Measurements from ENCODE around the gene CCBE1. TPM values are rescaled to one million over a fixed set of nuclear protein-coding genes. Genes with fewer than 3 reads are reported as not detected.
A peak's percentile ranks its signal among the peaks of the same experiment; 100 is the strongest.

The CCBE1 gene
- total and polyA plus RNA-seq, 2 of the 4 experiments (the other 2 are of a cell fraction): 64.8 to 148 TPM

DNA sequence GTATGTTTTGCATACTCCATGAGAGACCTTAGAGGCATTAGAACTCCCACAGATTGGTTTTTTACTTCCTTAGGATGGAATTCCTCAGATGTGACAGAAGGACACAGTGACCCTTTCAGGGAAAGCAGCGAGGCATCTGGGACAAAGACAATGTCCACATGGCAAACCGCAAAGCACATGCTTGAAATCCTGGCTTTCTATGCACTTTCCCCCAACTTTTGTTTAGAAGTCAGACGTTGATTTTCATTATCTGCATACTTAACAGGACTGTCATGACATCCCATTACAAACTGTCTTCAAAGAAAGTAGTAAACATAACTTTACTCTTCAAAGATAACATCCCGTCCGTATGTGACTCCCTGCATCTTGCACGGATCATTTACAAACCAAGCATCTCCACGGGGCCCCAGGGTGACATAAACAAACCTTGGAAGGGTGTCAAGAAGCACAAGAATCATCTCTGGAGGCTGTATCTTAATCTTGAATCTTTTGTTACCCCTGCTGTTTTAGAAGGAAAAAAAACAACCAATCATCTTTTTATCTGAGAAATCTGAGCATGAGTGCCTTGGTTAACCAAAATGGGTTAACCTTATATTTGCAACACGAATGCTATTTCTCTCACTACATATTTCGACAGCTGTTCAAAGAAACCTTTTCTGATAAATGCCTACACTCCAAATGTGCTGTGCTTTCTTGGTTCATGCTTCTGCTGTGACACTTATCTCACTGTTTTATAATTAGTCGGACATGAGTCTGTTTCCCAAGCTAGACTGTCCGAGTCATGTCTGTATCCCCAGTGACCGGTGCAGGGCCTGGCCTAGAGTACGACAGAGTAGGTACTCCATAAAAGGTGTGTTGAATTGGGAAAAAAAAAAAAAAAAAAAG lies 90.8 kb downstream of the CCBE1 start:
- H3K4me1 ChIP-seq (ENCODE audit: control insufficient read depth, insufficient read depth, low read length): peaks cover 23% of the 10 kb centered on the region
- H2BK120ac ChIP-seq (ENCODE audit: low read depth, low read length): peak overlapping the region; percentile 74
- intact Hi-C loops (cut with micrococcal nuclease) (loop anchor here (5.0 to 10.0 kb wide), 2 partner anchors 122 to 149 kb away; no protein-coding TSS in a partner anchor), dilution Hi-C loops (cut with HindIII; ENCODE audit: low sequenced_read_pairs, unreplicated experiment) (no loop called here), in situ Hi-C loops (cut with MboI; ENCODE audit: low sequenced_read_pairs) (no loop called here)
- peaks cover 18% of the 10 kb centered on the region; the same call in 1 of the 2 replicates for H4K20me1 ChIP-seq (ENCODE audit: insufficient read depth, low read length)
- peak; percentile 81 for ATAC-seq (ENCODE audit: low read depth)
- H4K5ac ChIP-seq (ENCODE audit: low read depth, low read length): peak overlapping the region; percentile 60; the same call in 1 of the 2 replicates
- CTCF ChIA-PET: interaction anchor here (0.8 to 1.2 kb wide), 2 partner anchors 91 to 187 kb away, joined by 3 to 8 read pairs; partner anchors contain the start of gene CCBE1
- peak overlapping the region; percentile 94; the same call in 1 of the 2 replicates for H3K27ac ChIP-seq (ENCODE audit: insufficient read depth, low read length)
- DNase-seq: peak; percentile 89
- WGBS, 2 experiments (ENCODE audit: extremely low coverage in 2 of 2, insufficient read length in 1 of 2): 3% methylated on average over 3 of the region's 13 CpGs; no CpG with 5 or more reads in 1 of the 2 experiments
- peak overlapping the region; percentile 43; the same call in 2 of the 3 replicates for H2BK15ac ChIP-seq (ENCODE audit: low read depth, low read length)
- no TSS peak for BruUV-seq (replicated peaks)
- H2AK9ac ChIP-seq (replicated peaks; ENCODE audit: low read depth, low read length, poor library complexity): no peak overlapping the region
- H3K18ac ChIP-seq (ENCODE audit: low read depth, low read length): peak overlapping the region; percentile 86
- H3K9ac ChIP-seq (ENCODE audit: low read depth, low read length): no peak overlapping the region
- peak overlapping the region; percentile 76 for H2BK20ac ChIP-seq (ENCODE audit: low read depth, low read length)
- H2AFZ ChIP-seq (replicated peaks; ENCODE audit: low read length, poor library complexity): no peak overlapping the region
- H3K4me3 ChIP-seq (ENCODE audit: insufficient read depth, low read depth, low read length): no peak overlapping the region
- peak overlapping the region; percentile 79 for H4K91ac ChIP-seq (ENCODE audit: insufficient read depth, low read depth, low read length)
- H2BK5ac ChIP-seq (ENCODE audit: low read depth, low read length, poor library complexity, severe bottlenecking): peak overlapping the region; percentile 52
- no peaks in the 10 kb centered on the region for H3K36me3 ChIP-seq (ENCODE audit: control insufficient read depth, insufficient read depth, low read length)
- H3K56ac ChIP-seq (ENCODE audit: extremely low read depth, insufficient read depth, low read length): no peak overlapping the region
- H3K9me3 ChIP-seq (ENCODE audit: control insufficient read depth, insufficient read depth, low read length): no peaks in the 10 kb centered on the region
- H3K14ac ChIP-seq (replicated peaks; ENCODE audit: low read depth, low read length): peak overlapping the region; percentile 31
- POLR2A ChIA-PET (ENCODE audit: unreplicated experiment): no interaction called here
- peak overlapping the region in 1 of 2 experiments; percentile 78; a peak in 2 of 4 replicates for H4K8ac ChIP-seq (ENCODE audit: low read depth in 2 of 2, low read length in 2 of 2)
- H3K4ac ChIP-seq (ENCODE audit: low read depth, low read length): peak overlapping the region; percentile 62
- peak overlapping the region; percentile 9; the same call in 1 of the 2 replicates for H3K23ac ChIP-seq (ENCODE audit: low read depth, low read length)
- H3K9me1 ChIP-seq (ENCODE audit: insufficient read depth, low read length): peaks cover 15% of the 10 kb centered on the region
- TF ChIP-seq RAD21 (IDR thresholded peaks at IDR 0.05; ENCODE audit: low read length) (no peak), CEBPB (IDR thresholded peaks at IDR 0.05; ENCODE audit: low read depth, low read length) (no peak), MAZ (IDR thresholded peaks at IDR 0.05; ENCODE audit: borderline replicate concordance, low read depth, low read length) (no peak), NFE2L2 (IDR thresholded peaks at IDR 0.05; ENCODE audit: low read depth, low read length) (no peak), MAFK (IDR thresholded peaks at IDR 0.05; ENCODE audit: low read depth, low read length) (no peak), POLR2A (IDR thresholded peaks at IDR 0.05; ENCODE audit: low read depth, low read length) (no peak), RCOR1 (IDR thresholded peaks at IDR 0.05; ENCODE audit: insufficient replicate concordance, low read length) (no peak), BHLHE40 (IDR thresholded peaks at IDR 0.05; ENCODE audit: low read depth, low read length) (peak; percentile 74; the same call in 1 of the 2 replicates), MXI1 (IDR thresholded peaks at IDR 0.05; ENCODE audit: borderline replicate concordance, low read depth, low read length) (peak; percentile 95), SMC3 (IDR thresholded peaks at IDR 0.05; ENCODE audit: low read depth, low read length) (no peak), RFX5 (IDR thresholded peaks at IDR 0.05; ENCODE audit: low read depth, low read length) (no peak), CHD1 (IDR thresholded peaks at IDR 0.05; ENCODE audit: low read depth, low read length) (no peak)
- TF ChIP-seq, protein P1, sequence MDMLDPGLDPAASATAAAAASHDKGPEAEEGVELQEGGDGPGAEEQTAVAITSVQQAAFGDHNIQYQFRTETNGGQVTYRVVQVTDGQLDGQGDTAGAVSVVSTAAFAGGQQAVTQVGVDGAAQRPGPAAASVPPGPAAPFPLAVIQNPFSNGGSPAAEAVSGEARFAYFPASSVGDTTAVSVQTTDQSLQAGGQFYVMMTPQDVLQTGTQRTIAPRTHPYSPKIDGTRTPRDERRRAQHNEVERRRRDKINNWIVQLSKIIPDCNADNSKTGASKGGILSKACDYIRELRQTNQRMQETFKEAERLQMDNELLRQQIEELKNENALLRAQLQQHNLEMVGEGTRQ (IDR thresholded peaks at IDR 0.05; ENCODE audit: low read depth, low read length): no peak
- H3K79me1 ChIP-seq (ENCODE audit: low read depth in 1 of 2, low read length in 2 of 2): peaks cover 13 to 34% of the 10 kb centered on the region in 2 experiments
- no peak overlapping the region for H2AK5ac ChIP-seq (ENCODE audit: low read depth, low read length)
- H3K4me2 ChIP-seq (ENCODE audit: low read depth, low read length): peak overlapping the region; percentile 71
- no peaks in the 10 kb centered on the region for H3K27me3 ChIP-seq (ENCODE audit: control insufficient read depth, insufficient read depth, low read length)

Measured in IMR-90 (cell line).